ENCODE data around the gene COL23A1. TPM values are rescaled to one million over a fixed set of nuclear protein-coding genes. Genes with fewer than 3 reads are reported as not detected.
A peak's percentile ranks its signal among the peaks of the same experiment; 100 is the strongest.

Gene COL23A1
- total and polyA plus RNA-seq, 5 donors from 2014 or later = not detected

- no peak for ATAC-seq (ENCODE audit: low read depth in 2 of 2)
- Mint-ChIP-seq H3K4me3 (no peak overlapping the region), H3K27ac (no peak overlapping the region), H3K36me3 (no peaks in the 10 kb centered on the region), H3K4me1 (no peaks in the 10 kb centered on the region), H3K27me3 (peaks cover 5% of the 10 kb centered on the region), H3K9me3 (peaks cover 0 to 10% (median 1%) of the 10 kb centered on the region in 7 donors)
- no peaks in the 10 kb centered on the region for H3K27me3 ChIP-seq (ENCODE audit: control insufficient read depth, insufficient read depth, low read length)
- H3K4me3 ChIP-seq (ENCODE audit: low read depth, low read length) = no peak overlapping the region
- H3K4me1 ChIP-seq (ENCODE audit: control insufficient read depth, insufficient read depth, low read length, poor library complexity, severe bottlenecking) = no peaks in the 10 kb centered on the region
- no peak overlapping the region for H3K27ac ChIP-seq (ENCODE audit: insufficient read depth, low read length, poor library complexity, severe bottlenecking)
- H3K36me3 ChIP-seq (ENCODE audit: control insufficient read depth, insufficient read depth, low read length) = no peaks in the 10 kb centered on the region
- no peaks in the 10 kb centered on the region for H3K9me3 ChIP-seq (ENCODE audit: control insufficient read depth in 2 of 2, low read length in 2 of 2)
- DNase-seq = no peak
Observed at GRCh38 chr5:178314961-178315820, 275.0 kb downstream of the COL23A1 start.

- Histone ChIP-seq H3K4me3 (ENCODE audit: low read depth, low read length) (no peak overlapping the region), H3K27me3 (ENCODE audit: control insufficient read depth, insufficient read depth, low read length) (no peaks in the 10 kb centered on the region), H3K4me1 (ENCODE audit: control insufficient read depth, insufficient read depth, low read length, poor library complexity, severe bottlenecking) (no peaks in the 10 kb centered on the region), H3K36me3 (ENCODE audit: control insufficient read depth, insufficient read depth, low read length) (no peaks in the 10 kb centered on the region), H3K9me3 (ENCODE audit: control insufficient read depth in 2 of 2, low read length in 2 of 2) (no peaks in the 10 kb centered on the region), H3K27ac (ENCODE audit: insufficient read depth, low read length, poor library complexity, severe bottlenecking) (no peak overlapping the region)
- H3K27ac Mint-ChIP-seq = no peak overlapping the region
- H3K36me3 Mint-ChIP-seq = no peaks in the 10 kb centered on the region
- DNase-seq (no peak), ATAC-seq (ENCODE audit: low read depth in 2 of 2) (no peak)
- H3K9me3 Mint-ChIP-seq = peaks cover 0 to 10% (median 1%) of the 10 kb centered on the region in 7 donors
- no peaks in the 10 kb centered on the region for H3K4me1 Mint-ChIP-seq
- H3K4me3 Mint-ChIP-seq = no peak overlapping the region
- H3K27me3 Mint-ChIP-seq = peaks cover 5% of the 10 kb centered on the region
Observed at GRCh38 chr5:178314061-178314660, 276.0 kb downstream of the COL23A1 start.

- no peaks in the 10 kb centered on the region for H3K4me1 ChIP-seq (ENCODE audit: control insufficient read depth, insufficient read depth, low read length, poor library complexity, severe bottlenecking)
- peaks cover 0 to 10% (median 1%) of the 10 kb centered on the region in 7 donors for H3K9me3 Mint-ChIP-seq
- peak overlapping the region in 1 of 3 donors; percentile 20 for H3K27ac Mint-ChIP-seq
- peaks cover 5% of the 10 kb centered on the region for H3K27me3 Mint-ChIP-seq
- DNase-seq = no peak
- no peak overlapping the region for H3K27ac ChIP-seq (ENCODE audit: insufficient read depth, low read length, poor library complexity, severe bottlenecking)
- H3K36me3 Mint-ChIP-seq = no peaks in the 10 kb centered on the region
- H3K4me3 ChIP-seq (ENCODE audit: low read depth, low read length) = no peak overlapping the region
- H3K9me3 ChIP-seq (ENCODE audit: control insufficient read depth in 2 of 2, low read length in 2 of 2) = no peaks in the 10 kb centered on the region
- H3K4me1 Mint-ChIP-seq = no peaks in the 10 kb centered on the region
- no peaks in the 10 kb centered on the region for H3K27me3 ChIP-seq (ENCODE audit: control insufficient read depth, insufficient read depth, low read length)
- no peak overlapping the region for H3K4me3 Mint-ChIP-seq
- ATAC-seq (ENCODE audit: low read depth in 2 of 2) = no peak
- H3K36me3 ChIP-seq (ENCODE audit: control insufficient read depth, insufficient read depth, low read length) = no peaks in the 10 kb centered on the region
Observed at GRCh38 chr5:178313316-178313715, 276.9 kb downstream of the COL23A1 start.

GRCh38 chr5:178312880-178313282 is 277.3 kb downstream of the COL23A1 start:
- no peak overlapping the region for H3K4me3 ChIP-seq (ENCODE audit: low read depth, low read length)
- ATAC-seq (ENCODE audit: low read depth in 2 of 2) (peak in 1 of 2 donors; percentile 29), DNase-seq (no peak)
- H3K27ac Mint-ChIP-seq = peak overlapping the region in 1 of 3 donors; percentile 20
- H3K27ac ChIP-seq (ENCODE audit: insufficient read depth, low read length, poor library complexity, severe bottlenecking) = no peak overlapping the region
- peaks cover 0 to 9% (median 1%) of the 10 kb centered on the region in 7 donors for H3K9me3 Mint-ChIP-seq
- no peaks in the 10 kb centered on the region for H3K4me1 ChIP-seq (ENCODE audit: control insufficient read depth, insufficient read depth, low read length, poor library complexity, severe bottlenecking)
- no peaks in the 10 kb centered on the region for H3K4me1 Mint-ChIP-seq
- no peaks in the 10 kb centered on the region for H3K36me3 ChIP-seq (ENCODE audit: control insufficient read depth, insufficient read depth, low read length)
- no peaks in the 10 kb centered on the region for H3K27me3 ChIP-seq (ENCODE audit: control insufficient read depth, insufficient read depth, low read length)
- H3K4me3 Mint-ChIP-seq = peak overlapping the region in 1 of 4 donors; percentile 48
- peaks cover 5% of the 10 kb centered on the region for H3K27me3 Mint-ChIP-seq
- no peaks in the 10 kb centered on the region for H3K36me3 Mint-ChIP-seq
- H3K9me3 ChIP-seq (ENCODE audit: control insufficient read depth in 2 of 2, low read length in 2 of 2) = no peaks in the 10 kb centered on the region

- no peak overlapping the region for H3K27ac ChIP-seq (ENCODE audit: insufficient read depth, low read length, poor library complexity, severe bottlenecking)
- no peaks in the 10 kb centered on the region for H3K4me1 ChIP-seq (ENCODE audit: control insufficient read depth, insufficient read depth, low read length, poor library complexity, severe bottlenecking)
- no peak overlapping the region for H3K4me3 Mint-ChIP-seq
- no peaks in the 10 kb centered on the region for H3K36me3 ChIP-seq (ENCODE audit: control insufficient read depth, insufficient read depth, low read length)
- H3K9me3 ChIP-seq (ENCODE audit: control insufficient read depth in 2 of 2, low read length in 2 of 2) = no peaks in the 10 kb centered on the region
- no peaks in the 10 kb centered on the region for H3K27me3 ChIP-seq (ENCODE audit: control insufficient read depth, insufficient read depth, low read length)
- no peaks in the 10 kb centered on the region for H3K36me3 Mint-ChIP-seq
- DNase-seq = no peak
- no peak overlapping the region for H3K27ac Mint-ChIP-seq
- no peaks in the 10 kb centered on the region for H3K27me3 Mint-ChIP-seq
- ATAC-seq (ENCODE audit: low read depth in 2 of 2) = no peak
- no peak overlapping the region for H3K4me3 ChIP-seq (ENCODE audit: low read depth, low read length)
- peaks cover 0 to 3% (median 0%) of the 10 kb centered on the region in 7 donors for H3K9me3 Mint-ChIP-seq
- H3K4me1 Mint-ChIP-seq = no peaks in the 10 kb centered on the region
Observed at GRCh38 chr5:178310130-178310865, 279.9 kb downstream of the COL23A1 start.

- Mint-ChIP-seq H3K27ac (no peak overlapping the region), H3K36me3 (no peaks in the 10 kb centered on the region), H3K4me3 (no peak overlapping the region), H3K9me3 (peaks cover 0 to 3% (median 0%) of the 10 kb centered on the region in 7 donors), H3K4me1 (no peaks in the 10 kb centered on the region), H3K27me3 (peaks cover 5% of the 10 kb centered on the region)
- no peak for ATAC-seq (ENCODE audit: low read depth in 2 of 2)
- H3K36me3 ChIP-seq (ENCODE audit: control insufficient read depth, insufficient read depth, low read length) = no peaks in the 10 kb centered on the region
- no peak overlapping the region for H3K4me3 ChIP-seq (ENCODE audit: low read depth, low read length)
- no peaks in the 10 kb centered on the region for H3K9me3 ChIP-seq (ENCODE audit: control insufficient read depth in 2 of 2, low read length in 2 of 2)
- no peak for DNase-seq
- no peaks in the 10 kb centered on the region for H3K4me1 ChIP-seq (ENCODE audit: control insufficient read depth, insufficient read depth, low read length, poor library complexity, severe bottlenecking)
- H3K27me3 ChIP-seq (ENCODE audit: control insufficient read depth, insufficient read depth, low read length) = no peaks in the 10 kb centered on the region
- H3K27ac ChIP-seq (ENCODE audit: insufficient read depth, low read length, poor library complexity, severe bottlenecking) = no peak overlapping the region
Observed at GRCh38 chr5:178309271-178310013, 280.8 kb downstream of the COL23A1 start.

GRCh38 chr5:178308541-178309092 is 281.6 kb downstream of the COL23A1 start:
- no peaks in the 10 kb centered on the region for H3K36me3 ChIP-seq (ENCODE audit: control insufficient read depth, insufficient read depth, low read length)
- no peaks in the 10 kb centered on the region for H3K4me1 Mint-ChIP-seq
- H3K4me3 Mint-ChIP-seq = no peak overlapping the region
- no peaks in the 10 kb centered on the region for H3K27me3 ChIP-seq (ENCODE audit: control insufficient read depth, insufficient read depth, low read length)
- peaks cover 6% of the 10 kb centered on the region for H3K27me3 Mint-ChIP-seq
- H3K27ac Mint-ChIP-seq = no peak overlapping the region
- H3K4me1 ChIP-seq (ENCODE audit: control insufficient read depth, insufficient read depth, low read length, poor library complexity, severe bottlenecking) = no peaks in the 10 kb centered on the region
- H3K9me3 ChIP-seq (ENCODE audit: control insufficient read depth in 2 of 2, low read length in 2 of 2) = no peaks in the 10 kb centered on the region
- no peak overlapping the region for H3K4me3 ChIP-seq (ENCODE audit: low read depth, low read length)
- ATAC-seq (ENCODE audit: low read depth in 2 of 2) (no peak), DNase-seq (no peak)
- H3K27ac ChIP-seq (ENCODE audit: insufficient read depth, low read length, poor library complexity, severe bottlenecking) = no peak overlapping the region
- no peaks in the 10 kb centered on the region for H3K36me3 Mint-ChIP-seq
- H3K9me3 Mint-ChIP-seq = peaks cover 0 to 3% (median 0%) of the 10 kb centered on the region in 7 donors

All from CD4-positive, CD25-positive, alpha-beta regulatory T cell (primary cell).